Measurements from ENCODE around the gene RPS5.

- TF ChIP-seq CTCF (IDR thresholded peaks at IDR 0.05) (no peak), ZFX (IDR thresholded peaks at IDR 0.05; ENCODE audit: borderline replicate concordance) (no peak)
These were observed 20.3 kb upstream of the RPS5 start for GRCh38 chr19:58366585-58367430.
